ENCODE data around the gene RASIP1. TPM values are rescaled to one million over a fixed set of nuclear protein-coding genes. Genes with fewer than 3 reads are reported as not detected.

RASIP1 gene
- total and polyA plus RNA-seq, 2 of the 8 experiments (the other 6 are each of a cell fraction or from before 2014, with no cell fraction given): 9.3 to 11.4 TPM

DNA sequence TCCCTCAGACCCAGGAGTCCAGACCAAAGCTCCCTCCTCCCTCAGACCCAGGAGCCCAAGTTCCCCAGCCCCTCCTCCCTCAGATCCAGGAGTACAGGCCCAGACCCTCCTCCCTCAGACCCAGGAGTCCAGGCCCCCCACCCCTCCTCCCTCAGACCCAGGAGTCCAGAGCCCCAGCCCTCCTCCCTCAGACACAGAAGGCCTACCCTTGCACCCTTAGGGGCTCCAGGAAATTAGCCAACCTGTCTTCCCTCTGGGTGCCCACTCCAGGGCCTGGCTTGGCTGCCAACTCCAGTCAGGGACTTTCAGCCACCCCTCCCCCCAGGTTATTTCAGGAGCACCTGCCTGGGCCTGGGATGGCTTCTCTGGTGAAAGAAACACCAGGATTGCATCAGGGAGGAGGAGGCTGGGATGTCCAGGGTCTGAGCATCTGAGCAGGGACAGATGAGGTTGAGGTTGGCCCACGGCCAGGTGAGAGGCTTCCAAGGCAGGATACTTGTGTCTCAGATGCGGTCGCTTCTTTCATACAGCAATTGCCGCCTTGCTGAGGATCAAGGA, 14.8 kb upstream of the RASIP1 start, which contains the start of gene FGF21:
Gene FGF21, plus strand, starts transcription at position 441 of the 558 bp plus-strand sequence. CDS start 713 bp downstream, outside the sequence.
- H3K4me1 ChIP-seq (replicated peaks in 1 of 4; ENCODE audit: control insufficient read depth in 3 of 4, insufficient read depth in 4 of 4, low read length in 3 of 4): peaks cover 3 to 25% (median 18%) of the 10 kb centered on the region in 4 experiments
- FAIRE-seq (no peak), DNase-seq (ENCODE audit: low read depth in 1 of 2, low spot score in 2 of 2) (no peak)
- H4K5ac ChIP-seq (ENCODE audit: insufficient read length, low read depth, low read length): peak within 1 kb of the TSS; percentile 70
- peak within 1 kb of the TSS; percentile 93 for H2BK5ac ChIP-seq (ENCODE audit: low read depth, low read length)
- WGBS, 2 experiments (ENCODE audit: extremely low coverage in 1 of 2, insufficient coverage in 1 of 2, insufficient read length in 1 of 2, insufficient replicate concordance in 2 of 2, low coverage in 1 of 2, low lambda C conversion rate in 2 of 2, missing lambda C conversion rate in 1 of 2): 90% methylated on average over 4 of the region's 4 CpGs; no CpG with 5 or more reads in 1 of the 2 experiments
- H3K23me2 ChIP-seq (ENCODE audit: low read depth, low read length): peaks cover 12% of the 10 kb centered on the region
- H3K23ac ChIP-seq (ENCODE audit: insufficient read length): no peak within 1 kb of the TSS
- H4K20me1 ChIP-seq (replicated peaks in 1 of 2; ENCODE audit: control insufficient read depth in 1 of 2, insufficient read depth in 2 of 2, low read length in 2 of 2): peaks cover 0 to 2% of the 10 kb centered on the region in 2 experiments
- H4K91ac ChIP-seq (replicated peaks; ENCODE audit: insufficient read length, low read length): peak within 1 kb of the TSS; percentile 52
- H3K14ac ChIP-seq (ENCODE audit: insufficient read length): no peak within 1 kb of the TSS
- H2BK12ac ChIP-seq (ENCODE audit: low read depth, low read length): peak within 1 kb of the TSS; percentile 94
- H3K18ac ChIP-seq (ENCODE audit: extremely low read depth, low read length): peak within 1 kb of the TSS; percentile 93
- H2AK5ac ChIP-seq (ENCODE audit: low read depth, low read length): peak within 1 kb of the TSS; percentile 68
- H3K4me3 ChIP-seq (ENCODE audit: extremely low read depth in 1 of 4, insufficient read depth in 2 of 4, low read depth in 3 of 4, low read length in 4 of 4): peak within 1 kb of the TSS in 1 of 4 experiments; percentile 36; a peak in 1 of 8 replicates
- peaks cover 3 to 19% of the 10 kb centered on the region in 2 experiments; a peak in 3 of 4 replicates for H3K79me2 ChIP-seq (ENCODE audit: control insufficient read depth in 1 of 2, insufficient read depth in 2 of 2, low read length in 2 of 2)
- peaks cover 11% of the 10 kb centered on the region for H3K79me1 ChIP-seq (ENCODE audit: low read depth, low read length)
- CTCF ChIA-PET (ENCODE audit: partially characterized antibody): interaction anchor here (1.5 to 1.6 kb wide), 2 partner anchors 33 to 40 kb away, joined by 4 to 5 read pairs; no protein-coding TSS in a partner anchor
- H2BK20ac ChIP-seq (ENCODE audit: low read length): peak within 1 kb of the TSS; percentile 80; the same call in 1 of the 2 replicates
- POLR2A ChIA-PET (ENCODE audit: partially characterized antibody): interaction anchor here (0.6 to 2.4 kb wide), 15 partner anchors 7 to 141 kb away, joined by 3 to 11 read pairs (median 3); partner anchors contain the start of gene FAM83E
- peaks cover 5 to 11% (median 8%) of the 10 kb centered on the region in 4 experiments for H3K36me3 ChIP-seq (ENCODE audit: control insufficient read depth in 2 of 4, insufficient read depth in 4 of 4, low read length in 3 of 4)
- H3K27me3 ChIP-seq (replicated peaks in 1 of 4; ENCODE audit: control insufficient read depth in 3 of 4, extremely low read depth in 1 of 4, insufficient read depth in 3 of 4, low read length in 3 of 4): no peaks in the 10 kb centered on the region
- H3K9ac ChIP-seq (replicated peaks in 1 of 4; ENCODE audit: extremely low read depth in 1 of 4, low read depth in 3 of 4, low read length in 3 of 4): peak within 1 kb of the TSS in 1 of 4 experiments; percentile 43; a peak in 2 of 7 replicates
- no peaks in the 10 kb centered on the region for H3K9me3 ChIP-seq (ENCODE audit: insufficient read depth in 2 of 2, low read depth in 1 of 2, low read length in 1 of 2)
- H2AFZ ChIP-seq (ENCODE audit: low read length): no peak within 1 kb of the TSS
- H4K8ac ChIP-seq (ENCODE audit: extremely low read depth, insufficient read depth, low read length): peak within 1 kb of the TSS; percentile 39; the same call in 1 of the 2 replicates
- peak within 1 kb of the TSS; percentile 87 for H3K4ac ChIP-seq (replicated peaks; ENCODE audit: insufficient read length, low read depth, low read length)
- H2BK15ac ChIP-seq (ENCODE audit: low read length): peak within 1 kb of the TSS; percentile 88; the same call in 1 of the 2 replicates
- H2BK120ac ChIP-seq (replicated peaks; ENCODE audit: low read depth, low read length): peak within 1 kb of the TSS; percentile 87
- H3K27ac ChIP-seq (ENCODE audit: low read depth, low read length): no peak within 1 kb of the TSS; the same call in 1 of the 2 replicates
- peak within 1 kb of the TSS; percentile 57 for H3K56ac ChIP-seq (replicated peaks; ENCODE audit: insufficient read length, low read depth, low read length)
- H3K4me2 ChIP-seq (ENCODE audit: insufficient read depth in 1 of 2, low read depth in 2 of 2, low read length in 2 of 2): peak within 1 kb of the TSS; percentile 14 to 98; a peak in 3 of 4 replicates
- TF ChIP-seq PHF8 (conservative IDR thresholded peaks at IDR 0.05; ENCODE audit: low read depth, low read length) (no peak), CHD2 (IDR thresholded peaks at IDR 0.05; ENCODE audit: low read length) (no peak), CTBP2 (IDR thresholded peaks at IDR 0.05; ENCODE audit: borderline replicate concordance, insufficient read depth, insufficient read length, low read length) (no peak), FOSL1 (IDR thresholded peaks at IDR 0.05; ENCODE audit: insufficient read depth, low read depth, low read length) (no peak), MAFK (IDR thresholded peaks at IDR 0.05; ENCODE audit: low read depth, low read length) (no peak), CHD1 (IDR thresholded peaks at IDR 0.05; ENCODE audit: low read depth, low read length) (no peak)
- TF ChIP-seq, protein P1, sequence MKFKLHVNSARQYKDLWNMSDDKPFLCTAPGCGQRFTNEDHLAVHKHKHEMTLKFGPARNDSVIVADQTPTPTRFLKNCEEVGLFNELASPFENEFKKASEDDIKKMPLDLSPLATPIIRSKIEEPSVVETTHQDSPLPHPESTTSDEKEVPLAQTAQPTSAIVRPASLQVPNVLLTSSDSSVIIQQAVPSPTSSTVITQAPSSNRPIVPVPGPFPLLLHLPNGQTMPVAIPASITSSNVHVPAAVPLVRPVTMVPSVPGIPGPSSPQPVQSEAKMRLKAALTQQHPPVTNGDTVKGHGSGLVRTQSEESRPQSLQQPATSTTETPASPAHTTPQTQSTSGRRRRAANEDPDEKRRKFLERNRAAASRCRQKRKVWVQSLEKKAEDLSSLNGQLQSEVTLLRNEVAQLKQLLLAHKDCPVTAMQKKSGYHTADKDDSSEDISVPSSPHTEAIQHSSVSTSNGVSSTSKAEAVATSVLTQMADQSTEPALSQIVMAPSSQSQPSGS (IDR thresholded peaks at IDR 0.05; ENCODE audit: low read length): no peak
- TF ChIP-seq, protein P2, sequence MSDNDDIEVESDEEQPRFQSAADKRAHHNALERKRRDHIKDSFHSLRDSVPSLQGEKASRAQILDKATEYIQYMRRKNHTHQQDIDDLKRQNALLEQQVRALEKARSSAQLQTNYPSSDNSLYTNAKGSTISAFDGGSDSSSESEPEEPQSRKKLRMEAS (IDR thresholded peaks at IDR 0.05): peak; percentile 73
- TF ChIP-seq, protein P3, sequence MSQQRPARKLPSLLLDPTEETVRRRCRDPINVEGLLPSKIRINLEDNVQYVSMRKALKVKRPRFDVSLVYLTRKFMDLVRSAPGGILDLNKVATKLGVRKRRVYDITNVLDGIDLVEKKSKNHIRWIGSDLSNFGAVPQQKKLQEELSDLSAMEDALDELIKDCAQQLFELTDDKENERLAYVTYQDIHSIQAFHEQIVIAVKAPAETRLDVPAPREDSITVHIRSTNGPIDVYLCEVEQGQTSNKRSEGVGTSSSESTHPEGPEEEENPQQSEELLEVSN (IDR thresholded peaks at IDR 0.05): no peak

Data from H1 (cell line).